K562 (cell line): Measurements from ENCODE around the gene CTF1. TPM values are rescaled to one million over a fixed set of nuclear protein-coding genes. Genes with fewer than 3 reads are reported as not detected.

Experiments
- ARID3B ChIP-seq: fragments of 250-450 bp; sonication (Bioruptor Pico); IDR thresholded peaks from 2 replicates; pipeline ENCODE4 v1.4.0; 2020; ENCODE audit warnings: borderline replicate concordance
- HOXB6 ChIP-seq: fragments of 250-450 bp; sonication (Bioruptor Pico); IDR thresholded peaks from 2 replicates; pipeline ENCODE4 v1.5.1; 2022; ENCODE audit warnings: mild to moderate bottlenecking, borderline replicate concordance
- KLF1 ChIP-seq: fragments of 450-650 bp; IDR thresholded peaks from 2 replicates; pipeline ENCODE4 v1.6.1; 2016; ENCODE audit warnings: missing genetic modification characterization, missing compliant biosample characterization
- MCM3 ChIP-seq: fragments of 450-650 bp; IDR thresholded peaks from 2 replicates; pipeline ENCODE4 v1.6.1; 2016
- NFYB ChIP-seq: IDR thresholded peaks from 2 replicates; pipeline ENCODE4 v1.6.1; 2011; ENCODE audit warnings: mild to moderate bottlenecking, moderate library complexity; ENCODE audit not compliant: insufficient read length; ENCODE audit errors: extremely low read depth
- REST ChIP-seq, 2 experiments: fragments of 450-650 bp; formaldehyde crosslinking in 1 of 2; IDR thresholded peaks; 2 replicates each; pipeline versions ENCODE4 v1.4.0 to v1.6.1; 2014 to 2020; ENCODE audit warnings: mild to moderate bottlenecking in 2 of 2, borderline replicate concordance in 1 of 2, low read depth in 1 of 2
- TAF1 ChIP-seq: IDR thresholded peaks from 2 replicates; pipeline ENCODE4 v1.6.1; 2011; ENCODE audit warnings: mild to moderate bottlenecking, low read length, moderate library complexity; ENCODE audit not compliant: insufficient read depth, control insufficient read depth, severe bottlenecking; ENCODE audit errors: extremely low read depth
- THRA ChIP-seq: fragments of 450-650 bp; IDR thresholded peaks from 2 replicates; pipeline ENCODE4 v1.6.1; 2017; ENCODE audit warnings: mild to moderate bottlenecking, moderate library complexity
- TRIM25 ChIP-seq: fragments of 450-650 bp; IDR thresholded peaks from 2 replicates; pipeline ENCODE4 v1.7.0; 2016; ENCODE audit warnings: borderline replicate concordance
- YBX1 ChIP-seq: fragments of 450-650 bp; IDR thresholded peaks from 2 replicates; pipeline ENCODE4 v1.7.1; 2016; ENCODE audit warnings: mild to moderate bottlenecking
- ZBTB26 ChIP-seq: fragments of 450-650 bp; formaldehyde crosslinking; IDR thresholded peaks from 2 replicates; pipeline ENCODE4 v1.4.0; 2022; ENCODE audit warnings: missing genetic modification characterization
- polyA plus RNA-seq, 8 experiments: library from polyadenylated mRNA; depleted of rRNA in 4 of 8; stranded (reverse) in 5 of 8; unstranded in 3 of 8; fragments of >200 nt; fragmentation: Nextera tagmentation in 2 of 8; fragmentation: Illumina TruSeq in 1 of 8; extraction: Ambion mirVana in 2 of 8; extraction: Trizol in 1 of 8; gene quantifications; 2 replicates each; pipeline versions ENCODE4 v1.2.1 to v1.2.3, GENCODE V29; 2011 to 2014; ENCODE audit warnings: inconsistent platforms in 1 of 8, missing spikeins in 1 of 8
- total RNA-seq, 7 experiments: library from RNA; depleted of rRNA in 6 of 7; stranded (reverse); fragments of >200 nt in 6 of 7; fragmentation: Illumina TruSeq in 2 of 7; extraction: Trizol in 2 of 7; gene quantifications; 2 replicates each; pipeline versions ENCODE4 v1.2.1 to v1.2.3, GENCODE V29; 2011 to 2021; ENCODE audit warnings: low replicate concordance in 1 of 7

Gene CTF1
- total and polyA plus RNA-seq, 9 of the 15 experiments (the other 6 are each of a cell fraction or from before 2014, with no cell fraction given) = 0.24 to 2.5 (median 0.44) TPM

GRCh38 chr16:30875871-30876801 is 20.3 kb upstream of the CTF1 start (continued):
- no peak for TF ChIP-seq REST (IDR thresholded peaks at IDR 0.05; ENCODE audit: borderline replicate concordance)
- TF ChIP-seq REST (CRISPR knock-in tag; IDR thresholded peaks at IDR 0.05; ENCODE audit: low read depth) = no peak
- no peak for TF ChIP-seq MCM3
- TF ChIP-seq THRA = no peak; the same call in none of the 2 replicates
- no peak for TF ChIP-seq ZBTB26 (CRISPR knock-in tag)
- no peak for TF ChIP-seq ARID3B (CRISPR knock-in tag)
- no peak for TF ChIP-seq TRIM25
- TF ChIP-seq HOXB6 (CRISPR knock-in tag) = no peak
- TF ChIP-seq TAF1 = peak; percentile 18
- no peak for TF ChIP-seq KLF1
- TF ChIP-seq NFYB = no peak
- no peak for TF ChIP-seq YBX1
